GM10847 (cell line): ENCODE measurements around the gene STAB2.

Source experiments
- POLR2A ChIP-seq: IDR thresholded peaks from 2 replicates; pipeline ENCODE4 v1.6.1; 2011; ENCODE audit not compliant: insufficient read length; ENCODE audit errors: extremely low read depth

STAB2 gene

DNA sequence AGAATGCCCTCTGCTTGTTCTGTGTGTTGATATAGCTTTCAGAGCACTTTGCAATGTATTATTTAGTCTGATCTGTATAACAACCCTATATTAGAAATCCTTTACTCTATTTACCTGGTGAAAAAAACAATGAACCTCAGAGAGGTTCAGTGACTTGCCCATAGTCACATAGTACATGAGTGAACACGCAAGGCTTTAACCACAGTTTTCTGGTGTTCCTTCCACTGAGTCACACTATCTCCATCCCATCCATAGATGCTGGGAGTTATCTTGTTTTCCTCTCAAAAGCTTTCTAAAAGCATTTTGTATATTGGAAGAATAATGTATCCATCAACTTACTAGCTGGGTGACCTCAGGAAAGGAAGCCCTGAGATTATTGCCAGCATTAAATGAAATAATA is 149.5 kb downstream of the STAB2 start:
- TF ChIP-seq POLR2A, result no peak

DNA sequence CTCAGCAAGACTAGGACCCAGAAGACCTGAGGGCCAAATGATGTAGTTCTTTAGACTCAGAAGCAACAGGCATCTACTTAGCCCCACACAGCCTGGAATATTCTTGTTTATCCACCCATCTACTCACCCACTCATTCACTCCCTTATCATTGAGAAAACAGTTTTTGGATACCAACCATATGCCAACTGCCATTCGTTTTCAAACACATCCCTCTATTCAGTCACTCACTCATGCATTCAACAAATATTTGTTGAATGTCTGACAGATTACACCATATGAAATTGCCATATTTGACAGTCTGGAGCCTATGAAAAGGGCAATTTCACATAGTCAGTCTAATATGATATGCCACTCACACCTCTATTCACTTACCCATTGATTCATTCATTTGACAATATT is 150.8 kb downstream of the STAB2 start:
- no peak for TF ChIP-seq POLR2A

DNA sequence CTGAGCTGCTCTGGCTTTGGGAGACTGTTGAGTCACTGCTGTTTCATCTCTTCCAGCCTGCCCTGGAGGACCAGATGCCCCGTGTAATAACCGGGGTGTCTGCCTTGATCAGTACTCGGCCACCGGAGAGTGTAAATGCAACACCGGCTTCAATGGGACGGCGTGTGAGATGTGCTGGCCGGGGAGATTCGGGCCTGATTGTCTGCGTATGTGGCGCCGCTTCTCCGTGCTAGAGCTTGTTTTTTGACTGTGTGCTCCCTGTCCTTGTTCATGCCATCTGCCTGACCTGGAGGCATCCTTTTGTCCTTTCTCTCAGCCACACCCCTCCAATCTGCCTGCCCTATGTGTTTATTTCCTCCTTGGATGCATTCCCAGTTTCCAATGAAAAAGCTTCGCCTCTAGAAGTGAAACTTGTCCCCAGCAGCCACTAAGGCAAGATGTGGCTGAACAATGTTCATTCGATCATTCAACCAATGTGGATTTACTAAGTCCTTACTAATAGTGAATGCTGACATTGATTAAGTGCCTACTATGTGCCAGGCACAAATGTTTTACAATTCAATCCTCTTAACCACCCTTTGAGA is 155.4 kb downstream of the STAB2 start:
- TF ChIP-seq POLR2A, result no peak

DNA sequence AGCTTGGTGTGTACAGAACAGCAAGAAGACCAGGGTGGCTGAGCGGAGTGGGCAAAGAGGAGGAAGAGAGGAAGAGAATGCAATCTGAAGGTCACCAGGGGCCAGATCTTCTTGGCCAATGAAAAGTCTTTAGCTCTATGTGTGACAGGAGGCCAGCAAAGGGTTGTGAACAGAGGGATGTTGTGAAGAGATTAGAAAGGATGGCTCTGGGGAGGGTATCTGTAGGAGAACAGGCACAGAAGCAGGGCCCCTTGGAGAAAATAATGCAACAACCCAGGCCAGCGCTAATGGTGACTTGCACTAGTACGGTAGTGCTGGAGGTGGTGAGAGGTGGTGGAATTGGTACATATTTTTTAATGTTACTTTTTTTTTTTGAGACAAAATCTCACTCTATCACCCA is 156.7 kb downstream of the STAB2 start:
- TF ChIP-seq POLR2A, result no peak

DNA sequence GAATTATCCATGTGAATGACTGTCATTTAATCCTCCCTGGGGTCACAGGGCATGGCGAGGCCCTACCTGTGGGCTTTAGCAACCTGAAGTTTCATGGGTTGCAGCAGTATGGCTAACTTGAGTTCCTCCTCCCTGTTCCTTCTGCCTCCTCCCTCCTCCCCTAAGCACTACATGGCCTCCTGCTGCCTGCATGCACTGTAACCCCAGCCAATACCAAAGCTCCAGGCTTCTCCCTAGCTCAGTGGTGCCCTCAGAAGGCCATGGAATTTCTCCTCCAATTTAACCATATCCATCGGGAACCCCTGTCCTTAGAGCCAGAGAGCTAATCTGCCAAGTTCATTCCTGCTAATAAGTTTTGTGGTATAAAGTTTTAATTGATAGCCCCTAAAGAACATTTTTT is 158.9 kb downstream of the STAB2 start:
- no peak for TF ChIP-seq POLR2A

DNA sequence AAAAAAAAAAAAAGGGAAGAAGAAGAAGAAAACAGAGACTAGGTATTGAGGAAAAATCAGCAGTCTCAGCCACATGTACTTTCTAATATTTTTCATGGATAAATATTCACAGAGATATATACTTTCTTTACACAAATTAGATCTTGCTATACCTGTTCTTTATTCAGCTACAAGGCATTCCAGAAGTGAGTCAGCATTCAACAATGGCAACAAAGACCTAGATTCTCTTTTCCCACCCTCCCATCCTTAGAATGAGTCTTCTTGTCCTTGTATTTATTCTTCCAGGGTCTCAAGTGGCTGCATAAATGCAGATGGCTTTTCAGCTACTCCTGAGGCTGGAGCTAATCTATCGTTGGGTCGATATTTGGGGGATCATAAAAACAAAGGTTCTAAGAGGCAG is 160.9 kb downstream of the STAB2 start:
- TF ChIP-seq POLR2A, result no peak

DNA sequence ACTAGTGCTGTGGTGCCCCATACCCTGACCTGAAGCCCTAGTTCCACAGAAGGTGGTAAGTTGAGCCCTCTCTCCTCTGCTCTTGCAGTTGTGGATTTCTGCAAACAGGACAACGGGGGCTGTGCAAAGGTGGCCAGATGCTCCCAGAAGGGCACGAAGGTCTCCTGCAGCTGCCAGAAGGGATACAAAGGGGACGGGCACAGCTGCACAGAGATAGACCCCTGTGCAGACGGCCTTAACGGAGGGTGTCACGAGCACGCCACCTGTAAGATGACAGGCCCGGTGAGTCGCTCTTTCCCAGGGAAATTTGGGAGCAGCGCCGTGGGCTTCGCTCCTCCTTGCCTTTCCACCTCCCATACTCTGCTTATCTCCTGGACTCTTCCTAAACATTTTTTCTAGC is 161.8 kb downstream of the STAB2 start:
- no peak for TF ChIP-seq POLR2A

DNA sequence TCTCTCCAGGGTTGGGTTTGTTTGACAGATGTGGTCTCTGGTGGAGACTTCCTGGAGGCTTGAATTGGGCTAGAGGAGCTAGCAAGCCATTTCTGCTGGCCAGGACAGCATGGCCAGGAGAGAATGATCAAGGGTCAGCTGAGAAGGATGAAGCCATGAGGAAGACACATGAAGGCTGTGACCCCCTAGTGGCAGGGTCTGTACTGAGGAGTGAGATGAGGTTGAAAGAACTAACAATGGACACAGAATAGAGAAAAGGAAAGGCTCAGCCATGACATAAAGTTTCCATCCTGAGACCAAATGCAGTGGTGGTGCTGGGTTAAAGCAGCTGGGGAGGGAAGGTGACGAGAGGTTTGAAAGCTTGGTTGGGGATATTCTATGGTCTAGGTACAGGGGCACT is 164.1 kb downstream of the STAB2 start:
- no peak for TF ChIP-seq POLR2A

DNA sequence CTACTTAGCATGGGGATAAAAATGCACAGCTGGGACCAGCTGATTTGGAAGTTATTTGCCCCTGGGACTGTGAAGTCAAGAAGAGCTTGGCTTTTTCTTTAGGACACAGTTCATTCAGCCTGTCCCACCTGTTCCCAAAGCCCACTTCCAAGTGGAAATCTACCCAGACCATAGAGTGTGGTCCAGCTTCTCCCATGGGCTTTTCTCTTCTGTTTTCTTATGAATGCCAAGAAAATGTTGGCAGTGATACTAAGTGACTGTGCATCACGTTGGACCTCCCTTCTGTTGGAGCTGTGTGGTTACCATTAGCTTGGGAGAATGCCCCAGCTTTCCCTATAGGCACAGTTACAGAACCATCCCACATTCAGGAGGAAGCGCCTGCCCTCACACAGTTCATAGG is 164.5 kb downstream of the STAB2 start:
- TF ChIP-seq POLR2A, result no peak

DNA sequence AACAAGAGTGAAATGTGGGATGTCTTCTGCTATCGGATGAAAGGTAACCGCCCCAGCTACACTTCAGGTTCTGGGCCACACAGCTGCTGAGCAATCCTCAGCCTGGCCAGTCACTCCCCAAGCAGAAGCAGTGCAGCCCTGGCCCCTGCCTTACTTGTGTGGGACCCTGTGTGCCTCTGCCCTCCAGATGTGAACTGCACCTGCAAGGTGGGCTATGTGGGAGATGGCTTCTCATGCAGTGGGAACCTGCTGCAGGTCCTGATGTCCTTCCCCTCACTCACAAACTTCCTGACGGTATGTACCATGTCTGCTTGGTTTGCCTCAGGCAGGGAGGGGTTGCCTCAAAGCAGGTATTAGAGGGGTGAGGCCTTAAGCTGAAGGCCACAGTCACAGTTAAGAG is 168.4 kb downstream of the STAB2 start:
- no peak for TF ChIP-seq POLR2A

DNA sequence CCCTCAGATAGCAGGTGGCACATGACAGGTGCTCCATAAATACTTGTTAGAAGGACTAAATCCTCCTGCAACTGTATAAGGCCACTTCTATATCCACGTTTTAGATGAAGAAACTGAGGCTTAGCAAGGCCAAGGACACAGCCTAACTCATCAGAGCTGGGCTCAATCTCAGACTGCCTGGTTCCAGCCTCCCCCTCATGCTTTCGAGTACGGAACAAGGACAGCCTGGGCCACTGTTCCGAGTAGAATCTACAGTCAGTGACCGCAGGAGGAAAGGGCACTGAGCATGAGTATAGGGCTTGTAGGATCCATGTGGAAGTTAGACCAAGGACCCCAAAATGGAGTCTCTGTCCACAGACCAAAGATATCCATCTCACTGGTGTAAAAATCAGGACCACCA is 169.4 kb downstream of the STAB2 start:
- no peak for TF ChIP-seq POLR2A

DNA sequence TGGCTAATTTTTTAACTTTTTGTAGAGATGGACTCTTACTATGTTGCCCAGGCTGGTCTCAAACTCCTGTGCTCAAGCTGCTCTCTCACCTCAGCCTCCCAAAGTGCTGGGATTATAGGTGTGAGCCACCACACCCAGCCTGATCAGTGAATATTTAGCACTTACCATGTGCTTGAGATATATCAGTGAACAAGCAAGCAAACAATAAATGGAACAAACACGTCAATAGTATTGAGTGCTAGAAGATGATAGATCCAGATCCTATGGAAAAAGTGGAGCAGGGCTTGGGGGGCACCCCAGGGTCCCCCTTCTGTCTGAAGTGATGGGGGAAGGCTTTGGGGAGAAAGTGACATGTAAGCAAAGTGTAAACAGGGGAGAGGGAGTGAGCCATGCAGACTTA is 170.2 kb downstream of the STAB2 start:
- no peak for TF ChIP-seq POLR2A

DNA sequence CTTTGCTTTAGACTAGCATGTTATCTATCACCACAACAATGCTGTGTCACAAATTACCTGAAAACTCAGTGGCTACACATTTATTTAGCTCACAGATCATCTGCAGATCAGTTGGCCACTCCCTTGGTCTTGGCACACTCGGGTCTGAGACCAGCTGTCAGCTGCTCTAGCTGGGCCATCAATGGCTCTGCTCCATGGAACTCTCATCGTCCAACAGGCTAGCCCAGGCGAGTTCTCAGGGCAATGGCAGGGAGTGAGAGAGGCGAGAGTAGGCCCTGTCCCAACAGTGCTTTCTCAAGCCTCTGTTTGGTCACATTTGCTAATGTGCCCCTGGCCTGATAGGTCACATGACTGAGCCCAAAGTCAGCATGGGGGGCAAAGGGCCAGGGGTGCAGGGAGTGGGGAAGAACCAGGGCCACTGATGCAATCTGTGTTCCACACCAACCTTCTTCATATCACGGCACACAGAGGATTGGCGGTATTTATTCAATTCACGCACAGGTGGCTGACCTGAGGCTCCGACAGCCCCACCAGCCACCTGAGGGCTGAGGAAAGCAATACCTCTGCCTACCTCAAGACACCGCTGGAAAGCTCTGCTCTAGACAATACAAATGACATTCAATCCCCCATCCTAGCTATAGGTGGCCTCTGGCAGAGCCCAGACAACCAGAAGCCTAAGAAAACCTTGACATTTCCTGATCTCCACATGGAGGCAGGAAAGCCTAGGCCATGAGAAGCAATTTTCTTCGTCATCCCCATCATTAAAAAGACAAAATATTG is 171.4 kb downstream of the STAB2 start:
- no peak for TF ChIP-seq POLR2A

DNA sequence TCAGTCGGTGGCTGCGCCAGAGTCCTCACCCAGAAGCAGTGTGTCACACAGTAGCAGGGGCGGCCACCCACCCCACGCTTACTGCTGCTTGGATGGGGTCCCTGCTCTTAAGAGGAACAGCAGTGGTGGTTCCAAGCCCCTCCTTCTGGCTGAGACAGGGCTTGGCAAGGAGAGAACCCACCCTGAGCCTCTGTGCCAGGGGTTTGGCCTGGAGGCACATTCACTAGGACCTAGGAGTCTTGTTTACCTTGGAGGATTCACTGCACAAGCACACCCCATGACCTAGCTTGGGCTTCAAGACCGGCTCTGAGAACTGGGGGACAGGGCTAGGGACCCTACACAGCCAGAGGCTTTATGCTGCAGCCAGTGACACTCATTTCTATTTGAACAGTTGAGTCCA is 175.4 kb downstream of the STAB2 start:
- TF ChIP-seq POLR2A, result no peak

DNA sequence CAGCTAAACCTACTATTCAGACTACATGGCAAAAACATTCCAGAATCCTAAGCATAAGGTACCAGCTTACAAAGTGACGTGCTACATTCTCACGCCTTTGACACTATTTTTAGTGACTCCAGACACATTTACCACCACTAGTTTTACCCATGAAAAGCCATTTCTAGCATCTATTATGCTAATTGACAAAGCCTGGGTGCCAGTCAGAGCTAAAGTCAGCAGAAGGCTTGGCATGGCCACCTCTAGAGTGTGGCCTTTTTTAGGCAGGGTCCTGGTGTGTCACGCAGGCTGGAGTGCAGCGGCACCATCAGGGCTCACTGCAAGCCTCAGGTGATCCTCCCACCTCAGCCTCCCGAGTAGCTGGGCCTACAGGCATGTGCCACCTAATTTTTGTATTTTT is 178.2 kb downstream of the STAB2 start:
- no peak for TF ChIP-seq POLR2A

DNA sequence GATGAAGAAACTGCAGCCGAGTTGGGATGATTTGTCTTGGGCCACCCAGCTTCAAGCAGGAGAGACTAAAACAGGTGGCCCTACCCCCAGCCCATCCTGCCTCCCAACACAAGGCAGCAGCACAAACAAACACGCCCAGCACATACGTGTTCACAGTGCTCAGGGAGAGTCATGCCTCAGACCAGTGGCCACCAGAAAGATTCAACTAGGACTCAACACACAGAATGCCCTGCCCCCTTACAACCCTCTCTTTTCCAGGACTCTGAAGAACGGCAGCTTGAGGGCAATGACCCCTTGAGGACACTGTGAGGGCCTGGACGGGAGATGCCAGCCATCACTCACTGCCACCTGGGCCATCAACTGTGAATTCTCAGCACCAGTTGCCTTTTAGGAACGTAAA is 179.0 kb downstream of the STAB2 start:
- no peak for TF ChIP-seq POLR2A
